ENCODE data around the gene SLC38A3.

DNA sequence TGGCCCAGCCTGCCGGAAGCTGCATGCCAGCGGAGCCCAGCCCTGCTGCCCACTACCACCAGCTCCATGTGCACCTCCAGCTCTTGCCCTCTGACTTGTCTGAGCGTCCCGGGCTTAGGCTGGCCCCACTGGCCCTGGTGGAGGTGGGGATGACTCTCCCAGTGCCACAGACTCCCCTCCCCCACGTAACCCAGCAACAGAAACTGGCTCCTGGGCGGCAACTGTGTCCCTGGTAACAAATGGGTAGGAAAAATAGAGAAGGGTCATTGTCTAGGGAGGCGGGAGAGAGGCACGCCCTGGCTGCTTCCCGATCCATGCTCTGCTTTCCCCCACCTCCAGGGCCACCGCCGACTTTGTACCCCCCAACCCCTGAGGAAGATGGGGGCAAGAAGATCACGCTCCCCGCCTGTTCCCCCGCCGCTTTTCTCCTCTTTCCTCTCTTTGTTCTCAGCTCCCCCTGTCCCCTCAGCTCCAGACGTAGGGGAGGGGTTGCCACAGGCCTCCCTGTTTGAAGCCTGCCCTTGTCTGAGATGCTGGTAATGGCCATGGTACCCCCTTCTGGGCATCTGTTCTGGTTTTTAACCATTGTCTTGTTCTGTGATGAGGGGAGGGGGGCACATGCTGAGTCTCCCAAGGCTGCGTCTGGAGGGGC is 53.1 kb downstream of the SLC38A3 start:
- TF ChIP-seq, protein P1, sequence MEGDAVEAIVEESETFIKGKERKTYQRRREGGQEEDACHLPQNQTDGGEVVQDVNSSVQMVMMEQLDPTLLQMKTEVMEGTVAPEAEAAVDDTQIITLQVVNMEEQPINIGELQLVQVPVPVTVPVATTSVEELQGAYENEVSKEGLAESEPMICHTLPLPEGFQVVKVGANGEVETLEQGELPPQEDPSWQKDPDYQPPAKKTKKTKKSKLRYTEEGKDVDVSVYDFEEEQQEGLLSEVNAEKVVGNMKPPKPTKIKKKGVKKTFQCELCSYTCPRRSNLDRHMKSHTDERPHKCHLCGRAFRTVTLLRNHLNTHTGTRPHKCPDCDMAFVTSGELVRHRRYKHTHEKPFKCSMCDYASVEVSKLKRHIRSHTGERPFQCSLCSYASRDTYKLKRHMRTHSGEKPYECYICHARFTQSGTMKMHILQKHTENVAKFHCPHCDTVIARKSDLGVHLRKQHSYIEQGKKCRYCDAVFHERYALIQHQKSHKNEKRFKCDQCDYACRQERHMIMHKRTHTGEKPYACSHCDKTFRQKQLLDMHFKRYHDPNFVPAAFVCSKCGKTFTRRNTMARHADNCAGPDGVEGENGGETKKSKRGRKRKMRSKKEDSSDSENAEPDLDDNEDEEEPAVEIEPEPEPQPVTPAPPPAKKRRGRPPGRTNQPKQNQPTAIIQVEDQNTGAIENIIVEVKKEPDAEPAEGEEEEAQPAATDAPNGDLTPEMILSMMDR (IDR thresholded peaks at IDR 0.05): no peak
- no peak for TF ChIP-seq EZH2 (IDR thresholded peaks at IDR 0.05; ENCODE audit: borderline replicate concordance, insufficient read depth, low read depth, low read length, poor library complexity, severe bottlenecking)

Measured in B cell (primary cell).